Breast epithelium (tissue), 4 donors: ENCODE measurements around the gene TMEM132D. TPM values are rescaled to one million over a fixed set of nuclear protein-coding genes. Genes with fewer than 3 reads are reported as not detected.

ENCODE experiments used
- DNase-seq, 2 donors: peaks; one replicate each; pipeline ENCODE4 v3.0.0-alpha.2; 2019; ENCODE audit warnings: low spot score in 2 of 2
- H3K27ac ChIP-seq, 2 donors: fragments of 200-600 bp; sonication (generic) in 1 of 2; one replicate each; pipeline ENCODE4 v1.5.1; 2016 to 2019; ENCODE audit warnings: mild to moderate bottlenecking in 1 of 2
- H3K27me3 ChIP-seq, 2 donors: fragments of 200-600 bp; sonication (generic) in 1 of 2; one replicate each; pipeline versions ENCODE4 v1.5.1 to v1.6.0; 2017 to 2019; ENCODE audit warnings: control low read depth in 1 of 2, mild to moderate bottlenecking in 1 of 2
- H3K36me3 ChIP-seq: fragments of 200-600 bp; one replicate; pipeline ENCODE4 v1.5.1; 2019
- H3K4me1 ChIP-seq, 2 donors: fragments of 200-600 bp; sonication (generic); one replicate each; pipeline ENCODE4 v1.5.1; 2016 to 2019; ENCODE audit warnings: control low read depth in 1 of 2
- H3K4me3 ChIP-seq, 3 donors: fragments of 200-600 bp; sonication (generic); 1 replicate in 2 of 3; 2 replicates in 1 of 3; pipeline ENCODE4 v1.5.1; 2016 to 2019; ENCODE audit warnings: mild to moderate bottlenecking in 3 of 3, moderate library complexity in 2 of 3
- H3K9me3 ChIP-seq, 2 donors: fragments of 200-600 bp; sonication (generic) in 1 of 2; one replicate each; pipeline ENCODE4 v1.5.1; 2016 to 2019; ENCODE audit warnings: control low read depth in 1 of 2
- CTCF ChIP-seq, 3 donors: fragments of 450-650 bp; IDR thresholded peaks; one replicate each; pipeline ENCODE4 v1.5.1; 2016 to 2017; ENCODE audit warnings: antibody characterized with exemption in 3 of 3, mild to moderate bottlenecking in 3 of 3, moderate library complexity in 3 of 3
- POLR2A ChIP-seq: fragments of 450-650 bp; IDR thresholded peaks from one replicate; pipeline ENCODE4 v1.6.1; 2016; ENCODE audit warnings: antibody characterized with exemption, mild to moderate bottlenecking, moderate library complexity
- POLR2AphosphoS5 ChIP-seq, 3 donors: sonication (generic); formaldehyde crosslinking; IDR thresholded peaks; one replicate each; pipeline ENCODE4 v1.6.1; 2017; ENCODE audit warnings: antibody characterized with exemption in 3 of 3
- intact Hi-C: fragments of 100-400 bp; cut with DNase I; formaldehyde crosslinking; loops from one replicate; pipeline ENCODE4 v1.15.1; 2023; ENCODE audit warnings: low total_unique reads
- total RNA-seq, 3 donors: library from RNA; depleted of rRNA; stranded (reverse); fragments of >200 nt; gene quantifications; one replicate each; pipeline ENCODE4 v1.1.0, GENCODE V29; 2016

TMEM132D gene
- total RNA-seq, 3 donors from 2014 or later, result not detected

DNA sequence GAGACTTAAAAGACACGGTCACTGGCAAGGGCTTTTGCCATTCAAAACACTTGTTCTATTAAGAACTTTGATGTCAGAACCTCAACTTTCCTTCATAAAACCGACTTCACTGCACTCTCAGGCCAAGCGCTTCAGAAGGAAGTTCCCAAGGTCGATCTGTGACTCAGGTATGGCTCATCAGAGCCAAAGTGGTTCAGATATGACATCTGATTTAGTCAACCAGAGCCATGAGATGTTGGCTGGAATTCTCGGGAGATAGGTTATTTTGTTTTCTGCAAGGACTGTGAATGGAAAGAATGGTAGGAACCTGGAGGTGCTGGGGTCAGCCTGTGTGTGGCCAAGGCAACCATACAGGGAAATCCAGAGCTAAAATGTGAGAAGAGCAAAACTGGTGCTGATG lies 604.9 kb downstream of the TMEM132D start:
- intact Hi-C loops, result no loop called here
- TF ChIP-seq POLR2A, result no peak
- no peak for TF ChIP-seq CTCF (IDR thresholded peaks at IDR 0.05)
- no peak for TF ChIP-seq POLR2AphosphoS5 (IDR thresholded peaks at IDR 0.05)
- no peaks in the 10 kb centered on the region for H3K27me3 ChIP-seq

GRCh38 chr12:129296671-129297070 lies 607.2 kb downstream of the TMEM132D start:
- no peak overlapping the region for H3K4me3 ChIP-seq
- H3K4me1 ChIP-seq, result no peaks in the 10 kb centered on the region
- no peaks in the 10 kb centered on the region for H3K36me3 ChIP-seq
- intact Hi-C loops, result no loop called here
- DNase-seq, result no peak
- TF ChIP-seq POLR2A (no peak), CTCF (IDR thresholded peaks at IDR 0.05) (no peak), POLR2AphosphoS5 (IDR thresholded peaks at IDR 0.05) (no peak)
- no peak overlapping the region for H3K27ac ChIP-seq
- no peaks in the 10 kb centered on the region for H3K9me3 ChIP-seq
- no peaks in the 10 kb centered on the region for H3K27me3 ChIP-seq

More for the DNA sequence above, 604.9 kb downstream of the TMEM132D start:
- Histone ChIP-seq H3K27ac (no peak overlapping the region), H3K36me3 (no peaks in the 10 kb centered on the region), H3K4me3 (no peak overlapping the region), H3K4me1 (no peaks in the 10 kb centered on the region), H3K9me3 (no peaks in the 10 kb centered on the region)
- DNase-seq, result no peak

GRCh38 chr12:129294868-129295267 lies 609.0 kb downstream of the TMEM132D start:
- intact Hi-C loops, result no loop called here

DNA sequence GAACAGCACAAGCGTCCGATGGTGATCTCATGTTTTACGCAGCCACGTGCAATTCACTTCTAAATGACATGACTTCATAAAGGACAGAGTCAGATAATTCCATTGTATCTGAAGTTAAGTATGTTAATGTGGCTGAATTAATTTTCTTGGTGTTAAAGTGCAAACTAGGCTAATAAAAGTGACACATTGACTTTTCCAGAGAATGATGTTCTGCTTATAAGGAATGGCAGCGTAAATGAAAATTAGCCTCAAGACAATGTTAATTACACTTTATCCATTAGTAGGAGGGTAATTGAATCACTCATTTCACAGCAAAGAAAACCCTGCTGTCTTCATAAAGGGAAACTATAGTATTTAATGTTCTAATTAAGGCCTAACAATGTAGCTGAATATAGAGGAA lies 624.1 kb downstream of the TMEM132D start:
- H3K36me3 ChIP-seq, result no peaks in the 10 kb centered on the region
- peaks cover 0 to 1% of the 10 kb centered on the region in 2 donors for H3K9me3 ChIP-seq
- no peak for DNase-seq
- no peaks in the 10 kb centered on the region for H3K4me1 ChIP-seq
- TF ChIP-seq CTCF (IDR thresholded peaks at IDR 0.05), result no peak
- TF ChIP-seq POLR2A, result no peak
- no peaks in the 10 kb centered on the region for H3K27me3 ChIP-seq
- H3K4me3 ChIP-seq, result no peak overlapping the region
- intact Hi-C loops, result no loop called here
- no peak overlapping the region for H3K27ac ChIP-seq

More at GRCh38 chr12:129294868-129295267, 609.0 kb downstream of the TMEM132D start:
- Histone ChIP-seq H3K27me3 (no peaks in the 10 kb centered on the region), H3K4me1 (no peaks in the 10 kb centered on the region), H3K36me3 (no peaks in the 10 kb centered on the region), H3K9me3 (no peaks in the 10 kb centered on the region), H3K27ac (no peak overlapping the region), H3K4me3 (no peak overlapping the region)
- TF ChIP-seq CTCF (IDR thresholded peaks at IDR 0.05) (no peak), POLR2AphosphoS5 (IDR thresholded peaks at IDR 0.05) (no peak), POLR2A (no peak)
- no peak for DNase-seq

GRCh38 chr12:129276361-129277060 lies 627.3 kb downstream of the TMEM132D start:
- no peak overlapping the region for H3K4me3 ChIP-seq
- DNase-seq, result no peak
- H3K9me3 ChIP-seq, result peaks cover 0 to 3% of the 10 kb centered on the region in 2 donors
- no peak overlapping the region for H3K27ac ChIP-seq
- intact Hi-C loops, result no loop called here
- H3K4me1 ChIP-seq, result no peaks in the 10 kb centered on the region
- no peaks in the 10 kb centered on the region for H3K36me3 ChIP-seq
- TF ChIP-seq POLR2AphosphoS5 (IDR thresholded peaks at IDR 0.05), result no peak
- no peak for TF ChIP-seq CTCF (IDR thresholded peaks at IDR 0.05)
- TF ChIP-seq POLR2A, result no peak
- no peaks in the 10 kb centered on the region for H3K27me3 ChIP-seq
